CD4-positive, alpha-beta T cell treated with Interleukin-4 for 1 hour (primary cell): Measurements from ENCODE around the gene DDAH1.

ENCODE experiments used
- DNase-seq, 2 donors: peaks; one replicate each; pipeline ENCODE4 v3.0.0-alpha.2; 2020 to 2022

The DDAH1 gene

GRCh38 chr1:85437139-85437538 is 27.8 kb downstream of the DDAH1 start:
- no peak for DNase-seq

GRCh38 chr1:85433096-85433495 is 31.9 kb downstream of the DDAH1 start:
- no peak for DNase-seq

GRCh38 chr1:85428471-85429089 is 36.4 kb downstream of the DDAH1 start:
- DNase-seq = no peak

GRCh38 chr1:85427849-85428248 is 37.1 kb downstream of the DDAH1 start:
- no peak for DNase-seq

- no peak for DNase-seq
Measured at GRCh38 chr1:85427331-85427730, 37.6 kb downstream of the DDAH1 start.

GRCh38 chr1:85421179-85421578 is 43.8 kb downstream of the DDAH1 start:
- DNase-seq = no peak

- DNase-seq = no peak
Measured at GRCh38 chr1:85420199-85420598, 44.8 kb downstream of the DDAH1 start.

GRCh38 chr1:85417876-85418275 is 47.1 kb downstream of the DDAH1 start:
- no peak for DNase-seq

- DNase-seq = no peak
Measured at GRCh38 chr1:85417017-85417416, 47.9 kb downstream of the DDAH1 start.

GRCh38 chr1:85413169-85413568 is 51.8 kb downstream of the DDAH1 start:
- no peak for DNase-seq

GRCh38 chr1:85411567-85412305 is 53.2 kb downstream of the DDAH1 start:
- no peak for DNase-seq

- DNase-seq = no peak
Measured at GRCh38 chr1:85409516-85409915, 55.4 kb downstream of the DDAH1 start.

- no peak for DNase-seq
Measured at GRCh38 chr1:85407746-85408377, 57.1 kb downstream of the DDAH1 start.

GRCh38 chr1:85406887-85407533 is 57.9 kb downstream of the DDAH1 start:
- DNase-seq = no peak

GRCh38 chr1:85406081-85406480 is 58.9 kb downstream of the DDAH1 start:
- DNase-seq = no peak

GRCh38 chr1:85404408-85404807 is 60.6 kb downstream of the DDAH1 start:
- DNase-seq = no peak

GRCh38 chr1:85398391-85399064 is 66.4 kb downstream of the DDAH1 start:
- no peak for DNase-seq

- no peak for DNase-seq
Measured at GRCh38 chr1:85397490-85398032, 67.4 kb downstream of the DDAH1 start.

GRCh38 chr1:85396194-85396593 is 68.8 kb downstream of the DDAH1 start:
- no peak for DNase-seq

GRCh38 chr1:85394130-85394529 is 70.8 kb downstream of the DDAH1 start:
- DNase-seq = no peak

- no peak for DNase-seq
Measured at GRCh38 chr1:85393490-85393889, 71.5 kb downstream of the DDAH1 start.

GRCh38 chr1:85388416-85388815 is 76.5 kb downstream of the DDAH1 start:
- no peak for DNase-seq

GRCh38 chr1:85387781-85388180 is 77.2 kb downstream of the DDAH1 start:
- DNase-seq = no peak
